GM18505 (cell line): ENCODE measurements around the gene ACLY.
A peak's percentile ranks its signal among the peaks of the same experiment; 100 is the strongest.

Experiments used
- ATAC-seq: cut with Tn5 transposase; IDR thresholded peaks from one replicate; pipeline ENCODE4 v1.9.1; 2021; ENCODE audit not compliant: unreplicated experiment
- POLR2A ChIP-seq: IDR thresholded peaks from 4 replicates; pipeline ENCODE4 v1.6.1; 2011; ENCODE audit warnings: borderline replicate concordance; ENCODE audit not compliant: insufficient read depth, insufficient read length; ENCODE audit errors: extremely low read depth

The ACLY gene

GRCh38 chr17:41918314-41919164 is at the start of gene ACLY:
TSS of gene ACLY (minus strand) at chr17:41918951. CDS start at chr17:41913873, 5,078 bp downstream.
- peak; percentile 92 for ATAC-seq
- peak; percentile 92 for TF ChIP-seq POLR2A

GRCh38 chr17:41967921-41968578 is 49.3 kb upstream of the ACLY start:
- TF ChIP-seq POLR2A, result no peak
- no peak for ATAC-seq

- TF ChIP-seq POLR2A, result no peak
- peak; percentile 20 for ATAC-seq
These were observed 48.6 kb upstream of the ACLY start for GRCh38 chr17:41967141-41967920.

- TF ChIP-seq POLR2A, result peak; percentile 89
- ATAC-seq, result peak; percentile 72
These were observed 47.9 kb upstream of the ACLY start, which contains the start of gene CNP for GRCh38 chr17:41966463-41967140. TSS of gene CNP (plus strand) at chr17:41966795. CDS start at chr17:41966885, 90 bp downstream.

- no peak for ATAC-seq
- peak; percentile 44 for TF ChIP-seq POLR2A
These were observed 47.1 kb upstream of the ACLY start for GRCh38 chr17:41965694-41966462.

- no peak for ATAC-seq
- no peak for TF ChIP-seq POLR2A
These were observed 44.1 kb upstream of the ACLY start for GRCh38 chr17:41962768-41963434.

GRCh38 chr17:41962111-41962510 is 43.4 kb upstream of the ACLY start:
- no peak for ATAC-seq
- TF ChIP-seq POLR2A, result no peak

GRCh38 chr17:41959336-41960095 is 40.8 kb upstream of the ACLY start:
- no peak for TF ChIP-seq POLR2A
- no peak for ATAC-seq

GRCh38 chr17:41959030-41959335 is 40.2 kb upstream of the ACLY start:
- ATAC-seq, result no peak
- no peak for TF ChIP-seq POLR2A

GRCh38 chr17:41957869-41958439 is 39.2 kb upstream of the ACLY start:
- no peak for TF ChIP-seq POLR2A
- no peak for ATAC-seq
